ENCODE data around the gene EBLN1. TPM values are rescaled to one million over a fixed set of nuclear protein-coding genes. Genes with fewer than 3 reads are reported as not detected.

Gene EBLN1
- total RNA-seq, 1 experiment from 2014 or later, result not detected

- POLR2A ChIA-PET (ENCODE audit: unreplicated experiment), result no interaction called here
Measured at GRCh38 chr10:22159979-22160378, 57.8 kb downstream of the EBLN1 start.

GRCh38 chr10:22159180-22159579 lies 58.6 kb downstream of the EBLN1 start:
- ChIA-PET POLR2A (ENCODE audit: unreplicated experiment) (interaction anchor here (0.5 kb wide), 1 partner anchor 44 kb away, joined by 5 read pairs; no protein-coding TSS in a partner anchor), CTCF (no interaction called here)
- Histone ChIP-seq H2AFZ (no peak overlapping the region), H3K79me2 (ENCODE audit: low read depth) (no peaks in the 10 kb centered on the region), H3K4me3 (no peak overlapping the region), H3K27me3 (ENCODE audit: insufficient read depth, low read depth) (no peaks in the 10 kb centered on the region), H3K9me3 (ENCODE audit: insufficient read depth, low read depth) (no peaks in the 10 kb centered on the region), H3K4me1 (replicated peaks; ENCODE audit: insufficient read depth) (no peaks in the 10 kb centered on the region), H3K9me2 (ENCODE audit: insufficient read depth) (no peaks in the 10 kb centered on the region; the same call in 1 of the 2 replicates), H3F3A (ENCODE audit: insufficient read depth, low read depth) (no peaks in the 10 kb centered on the region), H3K36me3 (ENCODE audit: low read depth) (no peaks in the 10 kb centered on the region), H3K27ac (no peak overlapping the region), H3K4me2 (no peak overlapping the region), H4K20me1 (ENCODE audit: insufficient read depth) (no peaks in the 10 kb centered on the region)
- DNase-seq, result no peak
- BruUV-seq (replicated peaks), result no TSS peak
- TF ChIP-seq EZH2 (IDR thresholded peaks at IDR 0.05; ENCODE audit: low read depth) (no peak), CTCF (conservative IDR thresholded peaks at IDR 0.05) (no peak)
- intact Hi-C loops (cut with micrococcal nuclease; ENCODE audit: unreplicated experiment), result no loop called here

More at GRCh38 chr10:22159979-22160378, 57.8 kb downstream of the EBLN1 start:
- Histone ChIP-seq H3K9me2 (ENCODE audit: insufficient read depth) (no peaks in the 10 kb centered on the region; the same call in 1 of the 2 replicates), H3K79me2 (ENCODE audit: low read depth) (no peaks in the 10 kb centered on the region), H3K4me3 (no peak overlapping the region), H3K9me3 (ENCODE audit: insufficient read depth, low read depth) (no peaks in the 10 kb centered on the region), H4K20me1 (ENCODE audit: insufficient read depth) (no peaks in the 10 kb centered on the region), H2AFZ (no peak overlapping the region), H3K27ac (no peak overlapping the region), H3F3A (ENCODE audit: insufficient read depth, low read depth) (no peaks in the 10 kb centered on the region), H3K4me2 (no peak overlapping the region), H3K36me3 (ENCODE audit: low read depth) (no peaks in the 10 kb centered on the region), H3K4me1 (replicated peaks; ENCODE audit: insufficient read depth) (no peaks in the 10 kb centered on the region), H3K27me3 (ENCODE audit: insufficient read depth, low read depth) (no peaks in the 10 kb centered on the region)
- no TSS peak for BruUV-seq (replicated peaks)
- CTCF ChIA-PET, result no interaction called here
- no peak for DNase-seq
- TF ChIP-seq EZH2 (IDR thresholded peaks at IDR 0.05; ENCODE audit: low read depth) (no peak), CTCF (conservative IDR thresholded peaks at IDR 0.05) (no peak)
- intact Hi-C loops (cut with micrococcal nuclease; ENCODE audit: unreplicated experiment), result no loop called here

Other genes with a start within 250 kb of the EBLN1 start
- gene DNAJC1, start 214.3 kb downstream of the EBLN1 start, total RNA-seq (2021), result 10.8 and 19.1 TPM in 2 replicates
- 38.1 and 43.5 TPM in 2 replicates for gene COMMD3, start 98.4 kb upstream of the EBLN1 start, total RNA-seq (2021)
- 38.8 and 48.4 TPM in 2 replicates for gene BMI1, start 103.1 kb upstream of the EBLN1 start, total RNA-seq (2021)
- gene SPAG6, start 127.5 kb upstream of the EBLN1 start, total RNA-seq (2021), result 0.55 TPM in 1 of 2 replicates, not detected in the other